ENCODE measurements around the gene HNRNPD. TPM values are rescaled to one million over a fixed set of nuclear protein-coding genes. Genes with fewer than 3 reads are reported as not detected.

HNRNPD gene, protein sequence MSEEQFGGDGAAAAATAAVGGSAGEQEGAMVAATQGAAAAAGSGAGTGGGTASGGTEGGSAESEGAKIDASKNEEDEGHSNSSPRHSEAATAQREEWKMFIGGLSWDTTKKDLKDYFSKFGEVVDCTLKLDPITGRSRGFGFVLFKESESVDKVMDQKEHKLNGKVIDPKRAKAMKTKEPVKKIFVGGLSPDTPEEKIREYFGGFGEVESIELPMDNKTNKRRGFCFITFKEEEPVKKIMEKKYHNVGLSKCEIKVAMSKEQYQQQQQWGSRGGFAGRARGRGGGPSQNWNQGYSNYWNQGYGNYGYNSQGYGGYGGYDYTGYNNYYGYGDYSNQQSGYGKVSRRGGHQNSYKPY
- 165 and 221 TPM in 2 replicates for total RNA-seq (2021)
- percentile 99 among the genes with signal in this experiment for Bru-seq, nascent RNA
- percentile 98 among the genes with signal in this experiment for BruChase-seq, experiment 1, labeled RNA remaining after a 2-hour chase
- BruChase-seq, experiment 2, labeled RNA remaining after a 6-hour chase, result percentile 96 among the genes with signal in this experiment
- long read RNA-seq, transcript HNRNPD-201 (9 exons, 3,033 nt), result major isoform, 113 of 458 reads
- long read RNA-seq, transcript HNRNPD-203 (8 exons, 1,585 nt), result minor isoform, 103 of 458 reads
- long read RNA-seq, transcript HNRNPD-202 (8 exons, 1,667 nt), result minor isoform, 30 of 458 reads
- long read RNA-seq, partial matches to known transcripts, result 141 of 458 reads
- long read RNA-seq, other reads (novel, unspliced or antisense), result 71 of 458 reads

DNA sequence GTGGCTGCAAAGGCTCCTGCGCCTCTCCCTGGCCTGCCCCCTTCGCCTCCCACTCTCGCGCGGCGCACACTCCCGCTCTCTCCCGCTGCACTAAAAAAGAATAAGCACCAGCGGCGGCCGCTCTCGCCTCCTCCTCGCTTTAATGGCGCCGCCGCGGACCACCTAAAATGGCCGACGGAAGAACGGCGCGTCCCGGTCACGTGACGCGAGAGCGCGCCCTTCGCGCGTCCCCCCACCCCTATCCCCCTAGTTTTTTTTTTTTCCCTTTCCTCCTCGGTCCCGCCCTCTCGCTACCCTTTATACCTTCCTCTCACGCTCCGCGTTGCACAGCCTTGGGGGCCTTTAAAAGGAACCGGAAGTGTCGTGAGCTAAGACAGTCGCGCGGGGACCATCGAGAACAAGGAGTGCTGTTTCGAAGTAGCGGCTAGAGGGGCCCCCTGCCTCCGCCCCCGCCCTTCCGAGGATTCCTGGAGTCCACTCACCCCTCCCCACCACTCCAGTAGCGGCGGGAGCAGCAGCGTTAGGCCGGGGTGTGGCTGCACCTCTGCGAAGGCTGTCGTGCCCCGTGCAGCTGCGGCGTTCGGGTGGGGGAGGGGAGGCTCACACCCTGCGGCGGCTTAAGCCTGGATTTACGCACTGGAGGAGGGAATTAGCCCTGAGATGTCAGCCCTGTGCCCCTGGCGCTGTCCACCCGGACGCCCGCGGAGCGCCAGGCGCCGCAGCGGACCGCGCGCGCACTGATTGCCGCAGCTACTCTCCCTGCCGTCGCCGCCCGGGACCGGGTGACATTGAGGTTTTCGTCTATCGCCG lies at the start of gene HNRNPD:
HNRNPD (minus strand) TSS at position 176 of the 810 bp plus-strand sequence. CDS start 313 bp downstream, outside the sequence.
- H3K36me3 ChIP-seq (ENCODE audit: low read depth), result peaks cover 17% of the 10 kb centered on the region; the same call in 1 of the 2 replicates
- no peaks in the 10 kb centered on the region for H3K9me2 ChIP-seq (ENCODE audit: insufficient read depth)
- H4K20me1 ChIP-seq (ENCODE audit: insufficient read depth), result peaks cover 39% of the 10 kb centered on the region
- peak; percentile 93 to 94 for DNase-seq
- H3K4me3 ChIP-seq, result peak within 1 kb of the TSS; percentile 96
- no peaks in the 10 kb centered on the region for H3K27me3 ChIP-seq (ENCODE audit: insufficient read depth, low read depth)
- ChIA-PET CTCF (interaction anchor here (0.6 kb wide), 1 partner anchor 1017 kb away, joined by 4 read pairs; no protein-coding TSS in a partner anchor), POLR2A (ENCODE audit: unreplicated experiment) (interaction anchor here (0.5 to 1.0 kb wide), 11 partner anchors 20 to 1895 kb away, joined by 3 to 50 read pairs (median 3); partner anchors contain the start of gene COPS4)
- H3F3A ChIP-seq (ENCODE audit: insufficient read depth, low read depth), result peaks cover 11% of the 10 kb centered on the region; the same call in 1 of the 2 replicates
- no peak for TF ChIP-seq EZH2 (IDR thresholded peaks at IDR 0.05; ENCODE audit: low read depth)
- TF ChIP-seq, protein P1, sequence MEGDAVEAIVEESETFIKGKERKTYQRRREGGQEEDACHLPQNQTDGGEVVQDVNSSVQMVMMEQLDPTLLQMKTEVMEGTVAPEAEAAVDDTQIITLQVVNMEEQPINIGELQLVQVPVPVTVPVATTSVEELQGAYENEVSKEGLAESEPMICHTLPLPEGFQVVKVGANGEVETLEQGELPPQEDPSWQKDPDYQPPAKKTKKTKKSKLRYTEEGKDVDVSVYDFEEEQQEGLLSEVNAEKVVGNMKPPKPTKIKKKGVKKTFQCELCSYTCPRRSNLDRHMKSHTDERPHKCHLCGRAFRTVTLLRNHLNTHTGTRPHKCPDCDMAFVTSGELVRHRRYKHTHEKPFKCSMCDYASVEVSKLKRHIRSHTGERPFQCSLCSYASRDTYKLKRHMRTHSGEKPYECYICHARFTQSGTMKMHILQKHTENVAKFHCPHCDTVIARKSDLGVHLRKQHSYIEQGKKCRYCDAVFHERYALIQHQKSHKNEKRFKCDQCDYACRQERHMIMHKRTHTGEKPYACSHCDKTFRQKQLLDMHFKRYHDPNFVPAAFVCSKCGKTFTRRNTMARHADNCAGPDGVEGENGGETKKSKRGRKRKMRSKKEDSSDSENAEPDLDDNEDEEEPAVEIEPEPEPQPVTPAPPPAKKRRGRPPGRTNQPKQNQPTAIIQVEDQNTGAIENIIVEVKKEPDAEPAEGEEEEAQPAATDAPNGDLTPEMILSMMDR (conservative IDR thresholded peaks at IDR 0.05), result no peak
- no peaks in the 10 kb centered on the region for H3K9me3 ChIP-seq (ENCODE audit: insufficient read depth, low read depth)
- peak within 1 kb of the TSS; percentile 95 for H3K27ac ChIP-seq
- peaks cover 31% of the 10 kb centered on the region for H3K4me1 ChIP-seq (replicated peaks; ENCODE audit: insufficient read depth)
- H2AFZ ChIP-seq, result peak within 1 kb of the TSS; percentile 80
- H3K4me2 ChIP-seq, result peak within 1 kb of the TSS; percentile 97
- no TSS peak for BruUV-seq (replicated peaks)
- H3K79me2 ChIP-seq (ENCODE audit: low read depth), result peaks cover 70% of the 10 kb centered on the region
- intact Hi-C loops (cut with micrococcal nuclease; ENCODE audit: unreplicated experiment), result loop anchor here (1.0 to 10.0 kb wide), 4 partner anchors 27 to 661 kb away; partner anchors contain the start of genes COPS4 and SEC31A

DNA sequence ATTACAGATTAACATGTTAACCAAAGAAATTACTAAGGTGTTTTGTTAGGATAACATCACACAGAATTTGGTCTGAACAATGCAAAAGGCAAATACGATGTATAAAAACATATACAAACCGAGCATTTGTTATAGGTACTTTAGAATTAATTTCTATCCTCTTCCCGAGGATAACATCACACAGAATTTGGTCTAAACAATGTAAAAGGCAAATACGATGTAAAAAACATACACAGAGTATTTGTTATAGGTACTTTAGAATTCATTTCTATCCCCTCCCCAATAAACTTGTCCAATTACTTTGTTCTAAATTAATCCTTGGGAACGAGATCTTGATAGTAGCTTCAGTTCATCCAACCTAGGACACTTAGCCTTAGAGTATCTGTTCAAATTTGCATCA lies 48.8 kb upstream of the HNRNPD start:
- CTCF ChIA-PET, result no interaction called here
- Histone ChIP-seq H3K4me2 (no peak overlapping the region), H3K36me3 (ENCODE audit: low read depth) (peaks cover 37% of the 10 kb centered on the region), H3F3A (ENCODE audit: insufficient read depth, low read depth) (peaks cover 63% of the 10 kb centered on the region), H3K4me1 (replicated peaks; ENCODE audit: insufficient read depth) (peaks cover 41% of the 10 kb centered on the region), H3K9me2 (ENCODE audit: insufficient read depth) (no peaks in the 10 kb centered on the region), H4K20me1 (ENCODE audit: insufficient read depth) (peaks cover 55% of the 10 kb centered on the region), H3K27ac (no peak overlapping the region), H3K27me3 (ENCODE audit: insufficient read depth, low read depth) (no peaks in the 10 kb centered on the region), H3K4me3 (no peak overlapping the region), H2AFZ (no peak overlapping the region), H3K79me2 (ENCODE audit: low read depth) (peaks cover 38% of the 10 kb centered on the region), H3K9me3 (ENCODE audit: insufficient read depth, low read depth) (no peaks in the 10 kb centered on the region)
- no TSS peak for BruUV-seq (replicated peaks)
- intact Hi-C loops (cut with micrococcal nuclease; ENCODE audit: unreplicated experiment), result no loop called here
- no peak for DNase-seq
- POLR2A ChIA-PET (ENCODE audit: unreplicated experiment), result no interaction called here
- TF ChIP-seq, protein P1 (conservative IDR thresholded peaks at IDR 0.05), result no peak
- TF ChIP-seq EZH2 (IDR thresholded peaks at IDR 0.05; ENCODE audit: low read depth), result no peak
